HG03469 (cell line): ENCODE results near the gene CBY2.
"Not testable (repeated sequence)": the region's sequence is repeated elsewhere in the genome, so short reads cannot be mapped to it uniquely, and the experiment has no call there.

ENCODE experiments used
- ATAC-seq: cut with Tn5 transposase; IDR thresholded peaks from one replicate; pipeline ENCODE4 v1.9.1; 2021; ENCODE audit warnings: mild to moderate bottlenecking, moderate library complexity, moderate number of reproducible peaks; ENCODE audit not compliant: unreplicated experiment

The CBY2 gene, protein sequence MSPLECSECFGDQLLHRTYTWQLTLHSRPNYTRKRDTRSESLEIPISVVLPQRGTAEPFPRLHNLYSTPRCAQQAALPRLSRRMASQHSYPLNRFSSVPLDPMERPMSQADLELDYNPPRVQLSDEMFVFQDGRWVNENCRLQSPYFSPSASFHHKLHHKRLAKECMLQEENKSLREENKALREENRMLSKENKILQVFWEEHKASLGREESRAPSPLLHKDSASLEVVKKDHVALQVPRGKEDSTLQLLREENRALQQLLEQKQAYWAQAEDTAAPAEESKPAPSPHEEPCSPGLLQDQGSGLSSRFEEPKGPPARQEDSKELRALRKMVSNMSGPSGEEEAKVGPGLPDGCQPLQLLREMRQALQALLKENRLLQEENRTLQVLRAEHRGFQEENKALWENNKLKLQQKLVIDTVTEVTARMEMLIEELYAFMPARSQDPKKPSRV

DNA sequence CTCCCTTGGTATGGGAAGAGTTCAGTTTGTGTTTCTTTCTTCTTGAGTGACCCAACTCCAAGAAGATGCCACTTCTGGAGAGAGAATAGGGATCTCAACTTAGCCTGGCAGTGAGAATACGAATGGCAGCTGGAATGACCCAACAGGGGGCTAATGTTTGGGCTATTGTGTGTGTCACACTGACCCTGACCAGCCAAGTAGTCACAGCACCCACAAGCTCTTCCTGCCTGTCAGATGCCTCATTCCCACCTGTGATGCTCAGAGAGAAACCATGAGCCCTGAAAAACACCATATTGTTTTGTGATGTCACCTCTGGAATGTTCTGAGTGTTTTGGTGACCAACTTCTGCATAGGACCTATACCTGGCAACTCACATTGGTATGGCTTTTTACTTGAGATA is at the start of gene CBY2:
CBY2 (plus strand) TSS at position 233 of the 400 bp plus-strand sequence; CDS start at position 304, 71 bp downstream.
- ATAC-seq, result no peak

DNA sequence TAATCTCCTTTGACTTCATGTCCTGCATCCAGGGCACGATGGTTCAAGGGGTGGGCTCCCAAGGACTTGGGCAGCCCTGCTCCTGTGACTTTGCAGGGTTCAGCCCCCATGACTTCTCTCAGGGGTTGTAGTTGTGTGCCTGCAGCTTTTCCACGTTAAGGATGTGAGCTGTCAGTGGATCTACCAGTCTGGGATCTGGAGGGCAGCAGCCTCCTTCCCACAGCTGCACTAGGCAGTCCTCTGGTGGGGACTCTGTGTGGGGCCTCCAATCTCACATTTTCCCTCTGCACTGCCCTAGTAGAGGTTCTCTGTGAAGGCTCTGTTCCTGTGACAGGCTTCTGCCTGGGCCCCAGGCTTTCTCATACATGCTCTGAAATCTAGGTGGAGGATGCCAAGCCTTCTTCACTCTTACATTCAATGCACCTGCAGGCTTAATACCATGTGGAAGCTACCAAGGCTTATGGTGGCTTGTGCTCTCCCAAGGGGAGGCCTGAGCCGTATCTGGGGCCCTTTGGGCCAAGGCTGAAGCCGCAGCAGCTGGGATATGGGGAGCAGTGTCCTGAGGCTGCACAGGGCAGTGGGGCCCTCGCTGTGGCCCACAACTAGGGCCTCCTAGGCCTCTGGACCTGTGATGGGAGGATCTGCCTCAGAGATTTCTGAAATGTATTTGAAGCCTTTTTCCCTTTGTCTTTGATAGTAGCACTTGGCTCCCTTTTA is 47.3 kb upstream of the CBY2 start:
- no peak for ATAC-seq

DNA sequence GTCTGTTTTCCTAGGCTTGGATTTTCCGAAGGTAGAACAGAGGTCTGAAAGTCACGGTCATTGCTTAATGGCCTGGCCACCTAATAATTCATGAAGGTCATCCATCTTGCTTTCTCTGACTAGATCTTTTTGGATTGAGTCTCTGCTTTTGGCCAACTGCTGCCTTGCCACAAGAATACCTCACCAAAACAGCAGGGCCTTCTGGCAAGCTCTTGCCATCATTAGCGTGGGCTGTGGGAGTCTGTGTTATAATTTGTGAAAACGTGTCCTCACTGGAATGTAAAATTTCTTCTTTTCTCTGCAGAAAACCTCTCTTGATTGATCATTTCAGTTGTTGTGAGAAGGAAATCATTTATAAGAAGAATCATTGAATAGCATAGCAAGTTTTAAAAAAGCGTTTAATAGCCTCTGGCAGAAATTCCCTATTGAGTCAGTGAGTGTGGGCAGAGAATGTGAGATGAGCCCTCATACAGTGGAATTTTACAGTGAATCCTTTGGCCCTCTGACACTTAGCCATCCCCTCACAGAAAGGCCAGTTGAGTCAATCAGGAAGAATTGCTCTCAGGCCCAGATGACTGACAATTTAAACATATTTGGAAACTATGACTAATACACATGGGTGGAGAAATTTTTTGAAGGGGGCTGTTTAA is 43.4 kb upstream of the CBY2 start:
- no peak for ATAC-seq

DNA sequence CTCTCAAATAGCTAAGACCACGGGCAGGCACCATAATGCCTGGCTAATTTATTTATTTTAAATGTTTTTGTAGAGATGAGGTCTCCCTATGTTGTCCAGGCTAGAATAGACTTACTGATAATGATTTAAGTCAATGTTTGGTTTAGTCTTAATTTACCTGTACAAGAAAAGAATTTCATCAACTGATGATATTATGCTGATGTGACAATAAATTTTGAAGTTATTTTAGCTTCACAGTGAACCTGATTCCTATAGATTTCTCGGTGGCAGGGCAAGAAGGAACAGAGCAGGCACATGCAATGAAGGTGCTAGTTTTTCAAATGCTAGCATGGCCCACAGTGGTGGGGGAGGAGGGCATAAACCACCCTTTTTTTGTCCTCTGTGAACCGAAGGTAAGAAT is 42.6 kb upstream of the CBY2 start:
- ATAC-seq, result no peak

DNA sequence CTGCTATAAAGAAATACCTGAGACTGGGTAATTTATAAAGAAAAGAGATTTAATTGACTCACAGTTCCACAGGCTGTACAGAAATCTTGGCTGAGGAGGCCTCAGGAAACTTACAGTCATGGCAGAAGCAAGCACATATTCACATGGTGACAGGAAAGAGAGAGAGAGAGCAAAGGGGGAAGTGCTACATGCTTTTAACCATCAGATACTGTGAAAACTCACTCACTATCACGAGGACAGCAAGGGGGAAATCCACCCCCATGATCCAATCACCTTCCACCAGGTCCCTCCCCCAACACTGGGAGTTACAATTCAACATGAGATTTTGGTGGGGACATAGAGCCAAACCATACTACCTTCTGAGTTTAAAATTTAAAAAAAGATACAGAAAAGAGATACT is 41.7 kb upstream of the CBY2 start:
- not testable (repeated sequence) for ATAC-seq

DNA sequence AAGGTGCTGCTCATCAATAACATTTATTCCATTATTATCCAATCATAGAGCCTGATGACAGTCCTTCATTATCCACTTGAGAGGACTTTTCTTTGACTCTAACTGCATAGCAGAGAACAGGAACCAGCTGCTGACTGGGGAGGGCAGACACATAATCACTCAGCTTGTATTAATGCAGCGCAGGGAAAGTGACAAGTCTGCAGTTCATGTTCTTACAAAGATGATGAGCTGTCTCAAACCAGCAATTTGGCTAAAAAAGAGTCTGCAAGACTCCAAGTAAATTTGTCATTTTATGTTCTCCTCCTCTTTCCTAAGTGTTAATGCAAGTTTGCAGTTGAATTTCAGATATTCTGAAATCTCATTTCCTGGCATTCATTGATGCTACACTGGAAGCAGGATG is 40.0 kb upstream of the CBY2 start:
- no peak for ATAC-seq

DNA sequence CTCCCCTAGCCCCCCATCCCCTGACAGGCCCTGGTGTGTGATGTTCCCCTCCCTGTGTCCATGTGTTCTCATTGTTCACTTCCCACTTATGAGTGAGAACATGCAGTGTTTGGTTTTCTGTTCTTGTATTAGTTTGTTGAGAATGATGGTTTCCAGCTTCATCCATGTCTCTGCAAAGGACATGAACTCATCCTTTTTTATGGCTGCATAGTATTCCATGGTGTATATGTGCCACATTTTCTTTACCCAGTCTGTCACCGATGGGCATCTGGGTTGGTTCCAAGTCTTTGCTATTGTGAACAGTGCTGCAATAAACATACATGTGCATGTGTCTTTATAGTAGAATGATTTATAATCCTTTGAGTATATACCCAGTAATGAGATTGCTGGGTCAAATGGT is 39.2 kb upstream of the CBY2 start:
- ATAC-seq, result not testable (repeated sequence)

DNA sequence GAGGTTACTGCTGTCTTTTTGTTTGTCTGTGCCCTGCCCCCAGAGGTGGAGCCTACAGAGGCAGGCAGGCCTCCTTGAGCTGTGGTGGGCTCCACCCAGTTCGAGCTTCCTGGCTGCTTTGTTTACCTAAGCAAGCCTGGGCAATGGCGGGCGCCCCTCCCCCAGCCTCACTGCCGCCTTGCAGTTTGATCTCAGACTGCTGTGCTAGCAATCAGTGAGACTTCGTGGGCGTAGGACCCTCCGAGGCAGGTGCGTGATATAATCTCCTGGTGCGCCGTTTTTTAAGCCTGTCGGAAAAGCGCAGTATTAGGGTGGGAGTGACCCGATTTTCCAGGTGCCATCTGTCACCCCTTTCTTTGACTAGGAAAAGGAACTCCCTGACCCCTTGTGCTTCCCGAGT is 32.5 kb upstream of the CBY2 start:
- not testable (repeated sequence) for ATAC-seq

DNA sequence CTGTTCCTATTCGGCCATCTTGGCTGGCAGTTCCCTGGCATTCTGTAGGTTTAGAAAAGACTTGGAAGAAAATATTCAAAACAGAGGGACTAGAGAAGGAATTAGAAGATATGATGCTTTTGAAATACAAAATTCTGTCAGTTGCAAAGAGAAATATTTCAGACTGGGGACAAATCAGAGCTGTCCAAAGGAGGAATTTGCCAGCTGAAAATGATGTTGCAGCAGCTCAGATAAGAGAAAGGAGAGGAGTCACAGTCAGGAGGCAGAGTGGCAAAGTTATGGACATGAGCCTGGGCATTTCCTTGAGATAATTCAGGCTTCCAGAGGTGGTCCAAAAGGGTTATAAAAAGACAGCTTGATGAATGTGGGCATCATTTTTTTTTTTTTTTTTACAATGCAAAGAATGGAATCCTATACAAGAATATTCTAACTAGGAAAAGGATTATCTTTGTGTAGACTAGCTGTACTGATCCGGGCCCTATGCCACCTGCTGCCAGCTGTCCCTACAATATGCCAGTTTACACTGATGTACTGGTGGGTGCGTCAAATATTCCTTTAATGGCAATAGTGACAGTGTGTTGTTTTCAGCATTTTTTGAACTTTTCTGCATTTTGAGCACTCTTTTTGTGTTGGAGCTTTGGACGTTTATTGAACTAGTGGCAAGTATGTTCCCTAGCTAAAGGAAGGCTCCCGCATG is 31.8 kb upstream of the CBY2 start:
- no peak for ATAC-seq

DNA sequence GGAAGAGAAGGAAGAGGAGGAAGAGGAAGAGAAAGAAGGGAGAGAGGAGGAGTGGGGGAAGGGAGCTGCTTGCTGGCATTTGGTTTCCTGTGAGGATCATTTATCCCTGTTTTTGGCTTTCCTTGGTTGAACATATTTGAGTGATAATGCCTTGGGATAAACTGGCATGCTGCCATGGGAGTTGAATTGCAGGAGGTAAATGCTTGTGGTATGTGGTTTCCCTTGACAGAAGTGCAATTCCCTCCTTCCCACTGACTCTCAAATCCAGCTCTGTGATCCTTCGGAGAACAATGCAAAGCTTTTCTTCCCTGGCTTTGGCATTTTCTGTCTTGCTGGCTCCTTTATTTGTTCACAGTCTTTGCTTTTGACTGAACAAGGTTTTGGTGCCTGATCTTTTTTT is 27.2 kb upstream of the CBY2 start:
- ATAC-seq, result no peak

DNA sequence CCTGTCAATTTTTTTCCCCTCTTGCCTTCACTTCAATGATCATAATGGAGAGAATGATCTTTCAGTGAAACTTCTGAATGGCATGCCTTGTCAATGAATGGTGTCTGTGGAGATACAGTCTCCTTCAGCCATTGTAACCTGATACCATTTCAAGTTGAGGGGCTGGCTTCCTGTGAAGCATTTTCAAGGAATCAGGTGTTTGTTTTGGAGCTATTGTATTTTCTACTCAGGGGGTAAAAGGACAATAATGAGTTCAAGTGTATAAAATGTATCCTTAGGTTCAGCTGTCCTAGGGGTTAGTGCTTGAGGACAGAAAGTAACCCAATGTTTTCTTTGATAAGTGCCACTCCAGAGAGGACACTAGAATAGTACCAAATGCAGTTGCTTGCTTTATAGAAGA is 23.8 kb upstream of the CBY2 start:
- no peak for ATAC-seq

DNA sequence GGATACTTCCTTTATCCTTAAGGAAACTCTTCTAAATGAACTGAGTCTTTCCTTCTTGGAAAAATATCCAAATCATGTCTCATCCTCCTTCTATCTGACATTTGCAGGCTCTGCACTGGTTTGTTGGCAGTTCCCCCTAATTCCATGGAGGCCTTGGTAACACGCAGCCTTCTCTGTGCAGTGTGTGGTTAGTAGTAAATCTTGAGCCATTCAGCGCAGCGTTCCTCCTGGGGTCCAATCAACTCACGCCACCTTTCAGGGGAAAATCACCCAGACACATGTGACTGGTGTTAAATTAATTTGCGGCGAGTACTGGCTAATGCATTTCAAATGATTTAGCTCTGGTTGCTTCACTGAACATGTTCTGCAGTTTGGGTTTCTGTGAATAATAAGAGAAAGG is 21.0 kb upstream of the CBY2 start:
- no peak for ATAC-seq

DNA sequence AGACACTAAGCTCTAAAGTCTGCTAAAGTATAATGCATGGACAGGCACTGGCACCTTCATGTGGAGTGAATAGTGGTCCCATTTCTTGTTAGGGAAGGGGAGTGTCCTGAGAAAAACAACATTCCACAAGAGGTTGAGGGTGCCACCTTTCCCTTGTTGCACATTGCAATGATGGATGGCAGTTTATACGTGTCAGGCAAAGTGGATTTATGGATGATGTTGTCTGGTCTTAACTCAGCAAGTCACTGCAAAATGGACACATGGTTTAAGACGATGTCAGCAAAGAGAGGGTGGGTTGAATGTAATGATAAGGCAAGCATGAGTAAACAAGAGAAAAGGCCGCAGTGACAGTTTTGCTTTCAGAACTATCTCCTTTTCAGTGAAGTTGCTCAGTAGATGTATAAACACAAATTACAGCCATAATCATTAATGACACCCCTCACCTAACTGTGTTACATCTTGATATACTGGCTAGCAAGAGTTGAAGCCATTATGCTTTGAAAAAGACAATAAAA is 19.6 kb upstream of the CBY2 start:
- no peak for ATAC-seq

DNA sequence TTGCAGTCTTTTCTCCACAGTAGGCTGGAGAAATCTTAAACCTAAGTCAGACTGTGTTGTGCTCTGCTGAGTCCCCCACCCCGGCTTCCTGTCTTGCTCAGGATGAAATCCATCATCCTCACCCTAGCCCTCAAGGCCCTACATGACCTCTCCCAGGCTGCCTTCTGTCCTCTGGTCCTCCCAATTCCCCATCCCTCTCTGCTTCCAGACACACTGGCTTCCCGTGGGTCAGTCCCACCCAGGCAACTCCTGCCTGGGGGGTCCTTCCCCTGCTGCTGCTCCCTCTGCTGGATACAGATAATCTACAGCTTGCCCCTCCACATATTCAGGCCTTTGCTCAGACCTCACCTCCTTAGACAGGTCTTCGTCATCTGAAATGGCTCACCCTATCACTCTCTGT is 18.4 kb upstream of the CBY2 start:
- no peak for ATAC-seq

DNA sequence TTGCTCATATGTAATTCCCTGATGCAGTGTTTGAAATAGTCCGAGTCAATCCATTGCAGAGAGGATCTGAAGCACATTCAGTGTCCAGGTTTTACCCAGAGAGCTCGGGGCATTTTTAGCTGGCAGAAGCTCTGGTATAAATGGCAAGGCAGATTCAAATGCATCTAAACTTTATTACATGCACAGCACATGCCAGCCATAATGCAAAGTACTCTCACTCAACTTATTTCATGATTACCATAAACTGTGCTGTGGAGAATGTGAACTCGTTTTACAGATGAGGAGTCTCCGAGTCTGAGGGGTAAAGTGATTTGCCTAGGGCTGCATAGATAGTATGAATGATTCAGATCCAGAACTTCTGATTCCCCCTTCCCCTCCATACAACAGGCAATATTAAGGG is 13.5 kb upstream of the CBY2 start:
- no peak for ATAC-seq

DNA sequence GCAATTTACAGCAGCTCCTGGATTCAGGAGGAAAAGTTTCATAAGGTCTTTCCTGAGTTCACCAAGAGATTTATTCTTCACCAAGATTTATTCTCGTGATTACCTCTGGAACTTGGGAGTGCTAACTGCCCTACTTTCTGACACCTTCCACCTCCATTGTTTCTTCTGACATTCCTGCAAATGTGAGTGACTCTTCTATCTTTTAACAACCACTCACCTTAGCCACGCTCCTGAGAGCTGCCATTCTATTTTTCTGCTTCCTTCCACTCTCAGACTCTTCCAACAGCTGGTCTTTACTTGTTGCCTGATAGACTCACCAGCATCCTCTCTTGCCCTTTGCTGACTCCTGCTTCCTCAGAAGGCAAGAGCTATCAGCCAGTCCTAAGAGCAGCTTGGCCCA is 11.5 kb upstream of the CBY2 start:
- ATAC-seq, result no peak

DNA sequence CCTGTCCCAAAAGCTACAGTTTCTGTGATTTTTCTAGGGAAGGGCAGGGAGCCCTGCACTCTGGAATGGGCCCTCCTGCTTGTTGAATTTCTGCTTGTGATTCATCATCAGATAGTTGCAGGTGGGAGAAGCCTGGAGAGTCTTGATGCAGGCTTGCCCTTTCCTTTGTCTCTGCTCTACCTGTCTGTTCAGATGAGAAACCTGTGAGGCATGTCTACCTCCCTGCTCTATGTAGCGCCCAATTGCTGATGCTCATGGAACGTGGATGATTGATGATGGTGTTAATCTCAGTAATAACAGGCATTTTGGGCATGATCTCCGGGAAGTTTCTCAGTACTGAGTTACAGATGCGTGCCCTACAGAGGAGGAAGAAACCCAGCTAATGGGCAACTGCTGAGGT is 10.9 kb upstream of the CBY2 start:
- ATAC-seq, result no peak

DNA sequence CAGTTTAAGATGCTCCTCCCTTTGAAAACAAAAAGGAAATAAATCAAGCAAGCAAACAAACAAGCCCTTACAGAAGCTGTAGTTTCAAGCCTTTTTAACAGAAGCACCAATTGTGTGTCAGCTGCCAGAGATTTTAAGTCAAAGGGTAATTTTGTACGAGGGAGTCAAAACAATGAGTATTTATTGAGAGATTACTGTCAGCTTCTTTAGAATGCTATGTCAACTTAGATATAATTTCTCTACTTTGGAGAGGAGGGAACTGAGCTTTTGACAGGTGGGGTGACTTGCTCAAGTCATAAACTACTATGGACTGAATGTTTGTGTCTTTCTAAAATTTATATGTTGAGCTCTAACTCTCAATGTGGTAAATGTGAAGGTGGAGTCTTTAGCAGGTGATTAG is 10.5 kb upstream of the CBY2 start:
- ATAC-seq, result no peak

DNA sequence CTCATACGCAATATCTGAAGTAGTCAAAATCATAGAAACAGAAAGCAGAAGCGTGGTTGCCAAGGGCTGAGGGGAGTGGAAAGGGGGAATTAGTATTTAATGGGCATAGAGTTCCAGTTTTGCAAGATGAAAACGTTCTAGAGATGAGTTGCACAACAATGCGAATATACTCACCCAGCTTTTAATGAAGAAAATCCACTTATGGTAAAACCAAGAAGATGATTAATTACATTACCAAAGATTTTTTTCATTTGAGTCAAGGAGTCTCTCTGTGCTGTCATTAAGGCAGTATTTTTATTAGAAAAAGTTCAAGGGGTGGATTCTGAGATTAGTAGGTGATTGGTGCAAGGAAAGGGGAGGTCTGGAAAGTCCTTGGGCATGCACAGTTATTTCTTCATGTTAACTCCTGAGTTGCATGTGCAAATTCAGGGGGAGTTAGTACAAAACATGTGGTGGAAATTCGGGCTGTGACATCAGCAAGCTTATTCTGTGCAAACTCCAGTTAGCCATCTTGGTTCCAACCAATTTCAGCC is 6.9 kb upstream of the CBY2 start:
- ATAC-seq, result peak; percentile 32

DNA sequence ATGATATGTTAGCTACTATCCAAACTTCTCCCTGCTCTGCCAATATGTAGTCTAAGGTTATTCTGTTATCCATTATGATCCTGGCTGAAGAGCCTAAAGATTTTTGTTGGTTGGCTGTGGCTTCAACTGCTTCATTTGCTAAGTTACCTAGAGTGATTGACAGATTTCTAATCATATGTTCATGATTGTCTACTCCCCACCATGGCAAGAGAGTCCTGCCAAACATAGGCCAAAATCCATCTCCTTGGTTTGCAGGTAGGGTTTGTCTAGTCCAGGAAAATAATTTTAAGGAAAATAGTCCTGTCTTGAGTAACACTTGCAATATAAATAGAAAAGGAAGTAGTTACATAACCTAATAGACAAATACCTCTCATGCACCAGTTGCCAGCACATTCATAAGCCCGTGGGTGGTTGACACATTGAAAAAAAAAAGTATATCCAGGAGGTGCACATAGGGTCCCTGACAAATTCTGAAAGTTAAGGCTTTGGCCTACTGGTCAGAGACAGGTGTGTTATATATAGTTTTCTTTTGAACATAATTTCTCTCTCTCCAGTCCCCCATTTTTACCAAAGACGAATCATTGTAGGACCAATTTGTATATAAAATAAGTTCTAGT is 5.4 kb upstream of the CBY2 start:
- no peak for ATAC-seq
